Stomach (tissue), 4 donors: ENCODE data around the gene LACC1.

Experiments used
- CTCF ChIP-seq, 7 experiments: fragments of 450-650 bp in 4 of 7; fragments of 200-600 bp in 3 of 7; sonication (generic) in 3 of 7; IDR thresholded peaks; one replicate each; pipeline ENCODE4 v1.5.1; 2016 to 2019; ENCODE audit warnings: antibody characterized with exemption in 7 of 7, control low read depth in 2 of 7, mild to moderate bottlenecking in 1 of 7
- EP300 ChIP-seq: sonication (generic); formaldehyde crosslinking; IDR thresholded peaks from one replicate; pipeline ENCODE4 v1.6.1; 2017; ENCODE audit warnings: antibody characterized with exemption
- POLR2A ChIP-seq, 4 donors: fragments of 450-650 bp; IDR thresholded peaks; one replicate each; pipeline ENCODE4 v1.6.1; 2016; ENCODE audit warnings: antibody characterized with exemption in 4 of 4, control low read depth in 2 of 4, mild to moderate bottlenecking in 1 of 4, moderate library complexity in 1 of 4
- POLR2AphosphoS5 ChIP-seq, 3 donors: sonication (generic); formaldehyde crosslinking; IDR thresholded peaks; one replicate each; pipeline ENCODE4 v1.6.1; 2016; ENCODE audit warnings: antibody characterized with exemption in 3 of 3

- no peak for TF ChIP-seq CTCF (IDR thresholded peaks at IDR 0.05)
- TF ChIP-seq POLR2AphosphoS5 (IDR thresholded peaks at IDR 0.05) = no peak
- no peak for TF ChIP-seq EP300
- no peak for TF ChIP-seq POLR2A (IDR thresholded peaks at IDR 0.05)
These were observed 62.6 kb downstream of the LACC1 start for GRCh38 chr13:43942286-43942685.
